GM18909 (cell line): Measurements from ENCODE around the gene ANXA6.

Source experiments
- ATAC-seq: cut with Tn5 transposase; IDR thresholded peaks from one replicate; pipeline ENCODE4 v1.9.1; 2021; ENCODE audit warnings: mild to moderate bottlenecking; ENCODE audit not compliant: unreplicated experiment, poor library complexity

ANXA6 gene

GRCh38 chr5:151086192-151086869 lies 71.2 kb downstream of the ANXA6 start:
- ATAC-seq = no peak

- ATAC-seq = no peak
Observed at GRCh38 chr5:151085517-151086041, 72.0 kb downstream of the ANXA6 start.

GRCh38 chr5:151084363-151084762 lies 73.2 kb downstream of the ANXA6 start:
- no peak for ATAC-seq

- ATAC-seq = no peak
Observed at GRCh38 chr5:151083081-151083676, 74.4 kb downstream of the ANXA6 start.

GRCh38 chr5:151082282-151082902 lies 75.2 kb downstream of the ANXA6 start:
- ATAC-seq = no peak

GRCh38 chr5:151081431-151082281 lies 75.9 kb downstream of the ANXA6 start:
- no peak for ATAC-seq

DNA sequence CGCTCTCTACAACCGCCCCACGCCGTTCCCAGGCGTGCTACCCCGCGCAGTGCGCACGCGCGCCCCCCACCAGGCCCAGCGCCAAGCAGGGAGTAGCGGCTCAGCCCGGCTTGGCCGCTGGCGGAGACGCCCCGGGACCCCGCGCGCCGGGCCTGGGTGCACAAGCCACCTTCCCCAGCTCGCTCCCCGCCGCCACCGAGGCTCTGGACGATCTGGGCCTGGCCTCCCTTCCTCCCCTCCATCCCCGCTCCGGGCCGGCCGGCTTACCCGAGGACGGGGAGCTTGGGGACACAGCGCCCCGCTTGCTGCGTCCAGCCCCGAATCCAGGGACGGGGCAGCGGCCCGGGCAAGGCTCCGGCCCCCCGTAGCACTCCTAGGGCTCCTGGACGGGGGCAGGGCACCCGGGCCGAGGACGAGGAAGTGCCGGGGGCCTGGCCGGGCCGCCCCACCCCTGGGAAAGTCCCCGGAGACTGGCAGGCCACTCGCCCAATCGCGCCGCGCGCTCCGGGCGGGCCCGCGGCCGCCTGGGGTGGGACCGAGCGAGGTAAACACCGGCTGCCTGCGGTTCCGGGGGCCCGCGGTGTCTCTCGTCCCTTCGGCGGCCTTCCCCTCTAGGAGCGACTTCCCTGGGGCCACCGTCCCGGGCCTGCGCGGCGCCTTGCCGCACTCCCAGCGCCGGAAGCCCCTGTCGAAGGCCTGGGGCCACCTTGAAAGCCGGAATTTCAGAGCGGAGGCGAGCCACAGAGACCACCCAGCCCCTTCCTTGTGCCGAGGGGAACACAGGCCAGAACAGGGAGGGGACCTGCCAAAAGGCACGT lies 76.8 kb downstream of the ANXA6 start, which contains the start of gene TNIP1:
Gene TNIP1 (minus strand): TSS at position 422 of the 818 bp plus-strand sequence. CDS start 15,939 bp downstream, outside the sequence.
- peak; percentile 84 for ATAC-seq

- ATAC-seq = no peak
Observed at GRCh38 chr5:151079838-151080612, 77.6 kb downstream of the ANXA6 start.

GRCh38 chr5:151078490-151079262 lies 78.9 kb downstream of the ANXA6 start:
- ATAC-seq = peak; percentile 54

- ATAC-seq = no peak
Observed at GRCh38 chr5:151077967-151078366, 79.6 kb downstream of the ANXA6 start.

- no peak for ATAC-seq
Observed at GRCh38 chr5:151077419-151077818, 80.2 kb downstream of the ANXA6 start.

DNA sequence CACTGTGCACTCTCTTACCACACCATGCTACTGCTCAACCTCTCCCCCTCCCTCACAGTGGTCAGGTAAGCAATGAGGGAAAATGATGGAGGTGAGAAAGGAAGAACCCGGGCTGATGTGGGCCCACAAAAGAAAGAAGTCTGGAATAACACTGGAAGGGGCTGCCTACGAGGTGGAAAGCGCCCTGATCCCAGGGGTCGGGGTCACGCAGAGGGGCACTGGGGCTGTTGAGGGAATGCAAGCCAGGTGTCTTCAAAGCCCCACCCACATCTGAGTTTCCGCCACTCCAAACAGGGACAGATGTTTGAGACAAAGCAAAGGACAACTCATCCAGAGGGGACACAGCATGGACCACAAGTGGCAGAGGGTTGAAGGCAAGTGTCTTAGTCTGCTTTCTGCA lies 81.0 kb downstream of the ANXA6 start:
- no peak for ATAC-seq

DNA sequence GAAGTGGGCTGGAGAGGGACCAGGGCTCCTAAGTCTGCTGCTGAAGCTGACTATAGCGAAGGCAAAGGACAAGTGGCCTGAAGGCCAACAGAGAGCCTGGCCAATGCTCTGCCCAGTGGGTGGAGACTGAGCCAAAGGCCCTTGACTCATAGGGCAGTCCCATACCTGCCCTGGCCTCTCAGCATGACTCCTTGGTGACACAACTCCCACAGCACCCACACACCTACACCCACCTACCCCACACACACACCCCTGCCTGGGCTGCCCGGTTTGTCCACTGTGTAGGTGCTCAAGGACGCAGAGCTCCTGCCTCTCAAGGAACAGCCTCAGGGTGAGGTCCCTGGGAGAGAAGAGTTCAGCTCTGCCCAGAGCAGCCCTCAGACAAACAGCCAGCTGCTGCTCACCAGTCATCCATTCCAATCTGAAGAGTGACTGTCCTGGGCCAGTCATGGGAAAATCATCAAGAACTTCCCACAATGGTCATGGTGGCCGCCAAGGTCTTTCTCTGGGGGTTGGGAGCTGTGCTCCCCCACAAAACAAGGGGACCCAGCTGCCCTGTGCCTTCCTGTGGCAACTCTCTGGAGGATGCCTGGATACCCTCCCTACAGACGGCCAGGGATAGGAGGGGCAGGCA lies 81.8 kb downstream of the ANXA6 start:
- no peak for ATAC-seq

- no peak for ATAC-seq
Observed at GRCh38 chr5:151074557-151074956, 83.0 kb downstream of the ANXA6 start.

DNA sequence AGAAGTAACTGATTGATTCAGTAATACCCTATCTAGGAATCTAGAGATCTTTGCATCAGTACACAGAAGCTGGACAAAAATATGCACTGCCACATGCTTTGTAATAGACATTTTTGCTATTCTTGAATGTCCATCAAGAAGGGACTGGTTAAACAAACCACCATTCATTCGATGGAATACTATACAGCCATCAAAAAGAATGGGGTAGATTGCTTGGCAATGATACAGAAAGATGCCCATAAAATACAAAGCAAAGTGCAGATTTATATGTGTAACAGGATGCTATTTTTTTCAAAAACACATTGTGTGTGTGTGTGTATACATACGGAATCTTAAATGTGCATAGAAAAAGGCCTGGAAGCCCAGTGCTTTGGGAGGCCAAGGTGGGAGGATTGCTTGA lies 84.3 kb downstream of the ANXA6 start:
- no peak for ATAC-seq

DNA sequence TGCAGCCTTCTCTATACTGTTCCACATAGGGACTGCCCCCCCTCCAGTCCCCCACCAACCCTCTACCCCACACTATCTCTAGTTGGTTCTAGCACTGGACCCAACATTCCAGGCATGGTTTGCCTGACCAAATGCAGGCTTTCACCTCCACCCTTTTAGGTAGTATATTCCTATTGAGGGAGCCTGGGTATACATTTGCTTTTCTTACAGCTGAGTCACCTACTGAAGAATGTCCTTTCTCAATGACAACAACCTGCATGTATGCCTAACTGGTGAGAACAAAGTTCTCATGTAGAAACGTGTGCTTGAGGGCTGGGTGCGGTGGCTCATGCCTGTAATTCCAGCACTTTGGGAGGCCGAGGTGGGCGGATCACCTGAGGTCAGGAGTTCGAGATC lies 85.0 kb downstream of the ANXA6 start:
- no peak for ATAC-seq

DNA sequence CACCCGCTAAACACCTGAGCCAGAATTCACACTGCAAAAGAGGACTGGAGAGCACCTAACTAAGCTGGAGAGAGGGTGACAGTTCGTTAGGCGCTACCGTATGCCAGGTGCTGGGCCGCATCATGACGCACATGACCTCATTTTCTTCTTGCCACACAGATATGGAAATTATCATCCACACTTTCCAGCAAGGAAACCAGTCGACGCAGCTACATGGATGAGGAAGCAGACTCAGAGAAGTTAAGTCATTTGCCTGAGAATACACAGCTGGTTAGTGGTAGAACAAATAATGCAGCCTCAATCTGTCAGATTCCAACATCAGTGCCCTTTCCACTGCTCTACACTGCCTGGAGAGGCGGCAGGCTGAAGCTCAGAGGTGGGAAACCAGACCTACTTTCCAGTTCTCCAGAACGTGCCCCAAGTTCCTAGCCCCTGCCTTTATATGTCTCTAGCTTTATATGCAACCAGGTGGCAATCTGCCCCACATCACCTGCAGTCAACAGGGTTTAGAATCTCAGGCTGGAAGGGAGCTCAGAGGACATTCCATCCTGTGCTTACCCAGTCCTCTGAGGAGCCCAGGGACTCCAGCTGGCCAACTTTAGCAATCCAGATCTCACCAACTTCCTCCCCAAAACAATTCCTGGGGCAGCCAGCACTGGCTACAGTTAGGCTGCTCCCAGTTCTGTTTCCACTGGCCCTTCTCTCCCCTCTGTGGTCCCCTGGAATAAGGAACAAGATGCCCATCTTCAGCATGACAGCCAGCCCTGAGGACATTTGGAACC lies 85.5 kb downstream of the ANXA6 start:
- no peak for ATAC-seq
